ENCODE data around the gene SLC4A5.

SLC4A5 gene

GRCh38 chr2:74332550-74333174 is 10.6 kb downstream of the SLC4A5 start:
- H3K27ac ChIP-seq = no peak overlapping the region
- TF ChIP-seq CTCF (IDR thresholded peaks at IDR 0.05) (no peak), ZFX (IDR thresholded peaks at IDR 0.05; ENCODE audit: borderline replicate concordance) (no peak)

DNA sequence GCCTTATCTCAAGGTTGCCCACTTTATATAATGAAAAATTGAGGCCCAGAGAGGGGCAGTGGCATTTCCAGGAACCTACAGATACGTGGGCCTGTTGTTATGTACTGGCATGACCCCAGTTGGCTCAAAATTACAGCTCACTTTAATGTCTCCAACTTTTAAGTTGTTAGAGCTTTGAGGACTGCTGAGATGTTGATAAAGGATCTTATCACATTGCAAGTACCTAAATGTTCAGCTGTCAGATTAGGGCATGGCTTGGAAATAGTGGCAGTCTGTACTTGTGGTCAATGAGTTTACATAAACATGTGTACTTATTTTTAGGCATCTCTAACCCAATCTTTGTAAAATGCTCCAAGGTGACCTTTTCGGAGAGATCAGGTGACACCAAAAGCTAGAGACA is 14.6 kb downstream of the SLC4A5 start:
- no peak overlapping the region for H3K27ac ChIP-seq
- TF ChIP-seq ZFX (IDR thresholded peaks at IDR 0.05; ENCODE audit: borderline replicate concordance) (no peak), CTCF (IDR thresholded peaks at IDR 0.05) (no peak)

GRCh38 chr2:74328074-74328473 is 15.1 kb downstream of the SLC4A5 start:
- H3K27ac ChIP-seq = no peak overlapping the region
- TF ChIP-seq CTCF (IDR thresholded peaks at IDR 0.05) (no peak), ZFX (IDR thresholded peaks at IDR 0.05; ENCODE audit: borderline replicate concordance) (no peak)

DNA sequence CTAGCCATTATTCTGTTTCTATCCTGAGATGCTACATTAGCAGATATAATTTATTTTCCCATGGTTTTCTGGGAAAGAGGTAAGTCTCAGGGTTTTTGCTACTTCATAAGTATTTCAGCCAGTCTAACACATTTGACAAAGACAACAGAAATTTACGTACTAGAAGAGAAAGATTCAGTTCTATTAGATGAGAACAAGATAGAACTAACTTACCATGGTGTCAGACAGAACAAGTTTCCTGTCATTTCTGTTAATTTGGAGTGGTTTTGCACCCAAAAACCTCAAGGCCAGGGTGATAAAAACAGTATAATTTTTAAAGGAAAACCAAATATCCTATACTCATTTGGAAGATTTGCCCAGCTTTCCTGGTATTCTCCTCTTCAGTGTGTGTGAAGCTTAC is 15.6 kb downstream of the SLC4A5 start:
- TF ChIP-seq CTCF (IDR thresholded peaks at IDR 0.05) = no peak
- no peak for TF ChIP-seq ZFX (IDR thresholded peaks at IDR 0.05; ENCODE audit: borderline replicate concordance)
- H3K27ac ChIP-seq = no peak overlapping the region

DNA sequence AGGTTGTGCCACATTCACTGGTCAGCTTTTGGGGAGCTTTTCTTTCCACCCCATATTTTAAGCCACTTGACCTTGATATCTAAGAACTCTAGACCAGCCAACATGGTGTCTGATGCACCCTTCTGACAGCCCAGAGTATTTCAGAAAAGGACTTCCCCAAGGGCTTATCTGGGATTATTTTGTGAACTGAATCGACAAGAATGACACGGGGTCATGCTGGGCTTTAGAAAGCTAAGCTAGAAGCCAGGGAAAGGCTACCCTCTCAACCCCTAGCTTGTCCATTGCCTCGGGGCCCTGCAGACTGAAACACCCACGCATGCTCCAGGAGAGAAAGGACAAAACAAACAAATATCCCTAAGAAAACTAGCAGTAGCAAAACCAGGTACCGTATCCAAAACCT is 16.0 kb downstream of the SLC4A5 start:
- H3K27ac ChIP-seq = no peak overlapping the region
- TF ChIP-seq CTCF (IDR thresholded peaks at IDR 0.05) = no peak
- no peak for TF ChIP-seq ZFX (IDR thresholded peaks at IDR 0.05; ENCODE audit: borderline replicate concordance)

DNA sequence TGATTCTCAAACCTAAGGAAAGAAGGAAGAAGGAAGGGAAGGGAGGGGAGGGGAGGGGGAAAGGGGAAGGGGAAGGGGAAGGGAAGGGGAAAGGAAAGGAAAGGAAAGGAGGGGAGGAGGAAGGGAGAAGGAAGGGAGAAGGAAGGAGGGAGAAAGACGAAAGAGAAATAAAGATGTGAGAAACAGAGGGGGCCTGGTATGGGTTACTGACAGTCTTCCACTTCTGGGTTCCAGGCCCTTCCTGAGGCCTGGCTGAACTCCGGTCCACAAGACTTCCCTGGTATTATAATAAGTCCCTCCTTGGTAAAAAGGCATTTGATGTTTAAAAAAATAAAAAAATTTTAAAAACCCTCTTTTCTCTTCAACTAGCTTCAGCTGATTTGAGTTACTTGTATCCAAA is 17.4 kb downstream of the SLC4A5 start:
- no peak overlapping the region for H3K27ac ChIP-seq
- TF ChIP-seq CTCF (IDR thresholded peaks at IDR 0.05) (no peak), ZFX (IDR thresholded peaks at IDR 0.05; ENCODE audit: borderline replicate concordance) (no peak)

DNA sequence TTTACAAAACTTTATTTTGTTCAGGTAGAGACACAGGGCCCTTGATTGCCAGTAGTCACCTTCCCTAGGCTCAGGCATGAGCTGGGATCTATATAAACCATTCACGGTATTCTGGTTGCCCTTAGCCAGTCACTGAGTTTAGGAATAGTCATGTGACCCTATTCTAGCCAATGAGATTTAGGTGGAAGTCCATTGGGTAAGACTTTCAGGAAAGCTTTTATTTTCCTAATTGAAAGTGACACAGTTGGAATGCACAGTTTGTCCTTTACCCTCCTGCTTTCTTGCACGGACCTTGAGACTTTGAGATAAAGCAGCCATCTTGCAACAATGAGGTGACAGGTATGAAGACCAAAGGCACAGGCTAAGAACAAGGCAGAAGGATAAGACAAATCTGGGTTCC is 21.5 kb downstream of the SLC4A5 start:
- TF ChIP-seq CTCF (IDR thresholded peaks at IDR 0.05) = no peak
- TF ChIP-seq ZFX (IDR thresholded peaks at IDR 0.05; ENCODE audit: borderline replicate concordance) = no peak
- H3K27ac ChIP-seq = no peak overlapping the region

Data from 22Rv1 (cell line).